OCI-LY1 (cell line): ENCODE results near the gene SH3RF3.

Experiments
- EZH2 ChIP-seq: fragments of 200-600 bp; sonication (generic), shearing (Covaris generic); IDR thresholded peaks from 2 replicates; pipeline ENCODE4 v1.8.0; 2017; ENCODE audit warnings: borderline replicate concordance, mixed run types, mild to moderate bottlenecking, antibody characterized with exemption, low read length, moderate library complexity, mixed read lengths
- TF ChIP-seq, protein P1 (sequence below): fragments of 200-600 bp; sonication (generic), shearing (Covaris generic); IDR thresholded peaks from 2 replicates; pipeline ENCODE4 v1.5.1; 2017; ENCODE audit warnings: mild to moderate bottlenecking, antibody characterized with exemption, low read length, moderate library complexity, mixed read lengths

DNA sequence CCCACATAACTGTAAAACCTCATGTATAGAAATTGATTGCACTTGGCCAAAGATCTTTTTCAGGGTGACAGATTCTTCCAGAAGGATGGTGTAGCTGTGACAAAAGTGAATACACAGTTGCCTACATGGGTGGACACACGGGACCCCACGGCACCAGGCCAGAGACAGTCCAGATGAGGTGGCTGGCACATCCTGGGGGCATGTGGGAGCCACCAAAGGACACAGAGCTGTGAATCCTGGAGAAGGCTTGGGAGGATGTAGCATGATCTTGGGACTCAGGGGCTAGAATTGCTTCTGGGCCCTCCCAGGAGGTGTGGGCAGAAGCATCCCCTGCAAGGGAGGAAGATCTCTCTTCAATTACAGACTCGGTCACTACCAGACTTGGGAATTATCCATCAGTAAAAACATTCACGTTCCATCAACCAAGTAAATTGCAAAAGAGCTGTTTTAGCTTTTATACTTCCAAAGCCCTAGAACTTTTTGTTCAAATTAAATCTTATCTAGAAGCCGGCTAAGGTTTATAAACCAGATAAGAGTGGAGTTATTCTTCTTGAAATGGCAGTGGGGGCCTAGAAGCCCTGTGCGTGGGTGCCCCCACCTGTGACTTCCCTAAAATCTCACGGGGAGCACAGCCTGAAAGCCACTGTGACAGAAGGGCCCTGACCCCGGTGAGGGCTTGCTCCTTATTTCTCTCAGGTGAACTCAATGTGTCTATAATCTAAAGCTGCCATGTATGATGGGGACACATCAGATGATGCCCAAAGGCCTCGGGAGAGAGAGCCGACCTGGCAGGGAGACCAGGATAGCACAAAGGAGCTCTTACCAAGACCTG is 403.1 kb downstream of the SH3RF3 start:
- TF ChIP-seq, protein P1, sequence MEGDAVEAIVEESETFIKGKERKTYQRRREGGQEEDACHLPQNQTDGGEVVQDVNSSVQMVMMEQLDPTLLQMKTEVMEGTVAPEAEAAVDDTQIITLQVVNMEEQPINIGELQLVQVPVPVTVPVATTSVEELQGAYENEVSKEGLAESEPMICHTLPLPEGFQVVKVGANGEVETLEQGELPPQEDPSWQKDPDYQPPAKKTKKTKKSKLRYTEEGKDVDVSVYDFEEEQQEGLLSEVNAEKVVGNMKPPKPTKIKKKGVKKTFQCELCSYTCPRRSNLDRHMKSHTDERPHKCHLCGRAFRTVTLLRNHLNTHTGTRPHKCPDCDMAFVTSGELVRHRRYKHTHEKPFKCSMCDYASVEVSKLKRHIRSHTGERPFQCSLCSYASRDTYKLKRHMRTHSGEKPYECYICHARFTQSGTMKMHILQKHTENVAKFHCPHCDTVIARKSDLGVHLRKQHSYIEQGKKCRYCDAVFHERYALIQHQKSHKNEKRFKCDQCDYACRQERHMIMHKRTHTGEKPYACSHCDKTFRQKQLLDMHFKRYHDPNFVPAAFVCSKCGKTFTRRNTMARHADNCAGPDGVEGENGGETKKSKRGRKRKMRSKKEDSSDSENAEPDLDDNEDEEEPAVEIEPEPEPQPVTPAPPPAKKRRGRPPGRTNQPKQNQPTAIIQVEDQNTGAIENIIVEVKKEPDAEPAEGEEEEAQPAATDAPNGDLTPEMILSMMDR: no peak
- no peak for TF ChIP-seq EZH2
